IMR-90 (cell line): ENCODE results near the gene ACTN1. TPM values are rescaled to one million over a fixed set of nuclear protein-coding genes. Genes with fewer than 3 reads are reported as not detected.

Source experiments
- ATAC-seq: fragments of 200-7000 bp; cut with Tn5 transposase; 2 replicates; pipeline ENCODE4 v1.9.1; 2020; ENCODE audit warnings: low read depth, mild to moderate bottlenecking, moderate library complexity
- BruUV-seq: library from RNA; stranded (reverse); fragments of 400-500 nt; replicated peaks from 2 replicates; lab custom pipeline; 2021; lab: Mats Ljungman, UMichigan
- CTCF ChIA-PET: fragments of 300-600 bp; formaldehyde crosslinking; extraction: SDS; loops from one replicate; lab custom pipeline; 2021; ENCODE audit warnings: antibody characterized with exemption; lab: Yijun Ruan, JAX
- POLR2A ChIA-PET: fragments of 300-600 bp; sonication (Branson Sonifier 250); formaldehyde crosslinking; loops from one replicate; lab custom pipeline; 2022; ENCODE audit warnings: antibody characterized with exemption; ENCODE audit not compliant: unreplicated experiment; lab: Charles Lee
- DNase-seq: peaks from one replicate; pipeline ENCODE4 v3.0.0; 2013
- H2AFZ ChIP-seq: replicated peaks from 2 replicates; pipeline ENCODE3; 2013; ENCODE audit warnings: low read length, mild to moderate bottlenecking; ENCODE audit not compliant: poor library complexity
- H2AK5ac ChIP-seq: 2 replicates; pipeline ENCODE4 v1.6.1; 2013; ENCODE audit warnings: low read depth, low read length, inconsistent platforms
- H2AK9ac ChIP-seq: replicated peaks from 2 replicates; pipeline ENCODE3; 2013; ENCODE audit warnings: mild to moderate bottlenecking, low read depth, low read length, moderate library complexity; ENCODE audit not compliant: poor library complexity
- H2BK120ac ChIP-seq: 2 replicates; pipeline ENCODE4 v1.6.1; 2013; ENCODE audit warnings: low read depth, low read length, inconsistent platforms
- H2BK15ac ChIP-seq: 3 replicates; pipeline ENCODE4 v1.6.1; 2013; ENCODE audit warnings: low read depth, low read length, inconsistent platforms
- H2BK20ac ChIP-seq: 2 replicates; pipeline ENCODE4 v1.6.1; 2013; ENCODE audit warnings: low read depth, mild to moderate bottlenecking, inconsistent platforms, low read length, moderate library complexity
- H2BK5ac ChIP-seq: 2 replicates; pipeline ENCODE4 v1.6.1; 2013; ENCODE audit warnings: mild to moderate bottlenecking, low read depth, low read length, inconsistent platforms; ENCODE audit not compliant: poor library complexity, severe bottlenecking
- H3K14ac ChIP-seq: replicated peaks from 2 replicates; pipeline ENCODE4 v1.6.1; 2013; ENCODE audit warnings: low read depth, low read length, inconsistent platforms
- H3K18ac ChIP-seq: 2 replicates; pipeline ENCODE4 v1.6.1; 2013; ENCODE audit warnings: low read depth, low read length, control low read depth
- H3K23ac ChIP-seq: 2 replicates; pipeline ENCODE4 v1.6.1; 2013; ENCODE audit warnings: low read depth, low read length, inconsistent platforms
- H3K27ac ChIP-seq: 2 replicates; pipeline ENCODE4 v1.5.1; 2013; ENCODE audit warnings: mild to moderate bottlenecking, control low read depth, low read length; ENCODE audit not compliant: insufficient read depth
- H3K27me3 ChIP-seq: 2 replicates; pipeline ENCODE4 v1.6.1; 2013; ENCODE audit warnings: low read length; ENCODE audit not compliant: control insufficient read depth, insufficient read depth
- H3K36me3 ChIP-seq: 2 replicates; pipeline ENCODE4 v1.6.1; 2013; ENCODE audit warnings: low read length, mixed read lengths; ENCODE audit not compliant: control insufficient read depth, insufficient read depth
- H3K4ac ChIP-seq: 2 replicates; pipeline ENCODE4 v1.6.1; 2013; ENCODE audit warnings: low read depth, low read length, inconsistent platforms
- H3K4me1 ChIP-seq: 2 replicates; pipeline ENCODE4 v1.6.1; 2013; ENCODE audit warnings: low read length, mixed read lengths; ENCODE audit not compliant: control insufficient read depth, insufficient read depth
- H3K4me2 ChIP-seq: 2 replicates; pipeline ENCODE4 v1.6.1; 2013; ENCODE audit warnings: low read depth, mild to moderate bottlenecking, control low read depth, low read length, moderate library complexity
- H3K4me3 ChIP-seq: 2 replicates; pipeline ENCODE4 v1.5.1; 2013; ENCODE audit warnings: low read depth, mild to moderate bottlenecking, control low read depth, low read length, moderate library complexity; ENCODE audit not compliant: insufficient read depth
- H3K56ac ChIP-seq: 2 replicates; pipeline ENCODE4 v1.6.1; 2013; ENCODE audit warnings: low read length, inconsistent platforms; ENCODE audit not compliant: insufficient read depth; ENCODE audit errors: extremely low read depth
- H3K79me1 ChIP-seq, 2 experiments: 2 replicates each; pipeline ENCODE4 v1.6.1; 2013; ENCODE audit warnings: low read length in 2 of 2, inconsistent platforms in 1 of 2, low read depth in 1 of 2
- H3K9ac ChIP-seq: 2 replicates; pipeline ENCODE4 v1.6.1; 2013; ENCODE audit warnings: low read depth, low read length, control low read depth
- H3K9me1 ChIP-seq: 2 replicates; pipeline ENCODE4 v1.6.1; 2013; ENCODE audit warnings: low read length, inconsistent platforms; ENCODE audit not compliant: insufficient read depth
- H3K9me3 ChIP-seq: 2 replicates; pipeline ENCODE4 v1.6.1; 2013; ENCODE audit warnings: low read length; ENCODE audit not compliant: control insufficient read depth, insufficient read depth
- H4K20me1 ChIP-seq: 2 replicates; pipeline ENCODE4 v1.6.1; 2013; ENCODE audit warnings: low read length, inconsistent platforms; ENCODE audit not compliant: insufficient read depth
- H4K5ac ChIP-seq: 2 replicates; pipeline ENCODE4 v1.6.1; 2013; ENCODE audit warnings: mild to moderate bottlenecking, low read depth, low read length, control low read depth
- H4K8ac ChIP-seq, 2 experiments: 2 replicates each; pipeline ENCODE4 v1.6.1; 2013; ENCODE audit warnings: low read depth in 2 of 2, low read length in 2 of 2, control low read depth in 1 of 2, inconsistent platforms in 1 of 2
- H4K91ac ChIP-seq: 2 replicates; pipeline ENCODE4 v1.6.1; 2013; ENCODE audit warnings: low read depth, low read length, inconsistent platforms; ENCODE audit not compliant: insufficient read depth
- BHLHE40 ChIP-seq: fragments of 150-350 bp; IDR thresholded peaks from 2 replicates; pipeline ENCODE4 v1.6.1; 2016; ENCODE audit warnings: mild to moderate bottlenecking, low read depth, low read length
- FOS ChIP-seq: fragments of 150-350 bp; IDR thresholded peaks from 2 replicates; pipeline ENCODE4 v1.6.1; 2016; ENCODE audit warnings: low read depth, low read length
- MAFK ChIP-seq: IDR thresholded peaks from 2 replicates; pipeline ENCODE4 v1.6.1; 2012; ENCODE audit warnings: low read depth, low read length, improper control_type of control experiment
- MAZ ChIP-seq: IDR thresholded peaks from 2 replicates; pipeline ENCODE4 v1.6.1; 2012; ENCODE audit warnings: low read depth, mild to moderate bottlenecking, low read length, improper control_type of control experiment, moderate library complexity, borderline replicate concordance
- POLR2A ChIP-seq: IDR thresholded peaks from 2 replicates; pipeline ENCODE4 v1.6.1; 2012; ENCODE audit warnings: mild to moderate bottlenecking, low read depth, low read length
- SMC3 ChIP-seq: fragments of 150-350 bp; IDR thresholded peaks from 2 replicates; pipeline ENCODE4 v1.6.1; 2016; ENCODE audit warnings: low read depth, mild to moderate bottlenecking, antibody characterized with exemption, low read length, moderate library complexity
- WGBS, 2 experiments: methylation state at CpG; one replicate each; pipeline versions ENCODE4 v1.1.5 to v1.1.7; 2013; ENCODE audit warnings: missing lambda C conversion rate in 2 of 2; ENCODE audit not compliant: insufficient read length in 1 of 2; ENCODE audit errors: extremely low coverage in 2 of 2; 5-methylcytosine and 5-hydroxymethylcytosine counted together
- dilution Hi-C: fragments of 300-500 bp; cut with HindIII; formaldehyde crosslinking; loops from one replicate; pipeline ENCODE4 v1.14.3; 2018; ENCODE audit warnings: low sequenced_read_pairs; ENCODE audit not compliant: unreplicated experiment
- in situ Hi-C: fragments of 300-500 bp; cut with MboI; formaldehyde crosslinking; loops from 3 replicates; pipeline ENCODE4 v1.14.3; 2019; ENCODE audit warnings: low sequenced_read_pairs, inconsistent platforms, mixed read lengths
- intact Hi-C: fragments of 100-400 bp; cut with micrococcal nuclease; formaldehyde crosslinking; loops from 2 replicates; pipeline ENCODE4 v1.10.0; 2022
- polyA plus RNA-seq, 3 experiments: library from polyadenylated mRNA; depleted of rRNA; stranded (reverse); fragments of >200 nt; gene quantifications; 2 replicates each; pipeline ENCODE4 v1.2.3, GENCODE V29; 2012; ENCODE audit warnings: low replicate concordance in 1 of 3
- total RNA-seq: library from RNA; depleted of rRNA; stranded (reverse); fragments of >200 nt; gene quantifications from 2 replicates; pipeline ENCODE4 v1.2.3, GENCODE V29; 2012
- TF ChIP-seq, protein P1 (sequence below): conservative IDR thresholded peaks from 2 replicates; pipeline ENCODE4 v1.5.1; 2012; ENCODE audit warnings: mild to moderate bottlenecking, low read depth, low read length, improper control_type of control experiment
- TF ChIP-seq, protein P2 (sequence below): fragments of 150-350 bp; IDR thresholded peaks from 2 replicates; pipeline ENCODE4 v1.6.1; 2016; ENCODE audit warnings: low read depth, mild to moderate bottlenecking, low read length, moderate library complexity, borderline replicate concordance

ACTN1 gene
- total and polyA plus RNA-seq, 2 of the 4 experiments (the other 2 are of a cell fraction), result 684 to 766 TPM

DNA sequence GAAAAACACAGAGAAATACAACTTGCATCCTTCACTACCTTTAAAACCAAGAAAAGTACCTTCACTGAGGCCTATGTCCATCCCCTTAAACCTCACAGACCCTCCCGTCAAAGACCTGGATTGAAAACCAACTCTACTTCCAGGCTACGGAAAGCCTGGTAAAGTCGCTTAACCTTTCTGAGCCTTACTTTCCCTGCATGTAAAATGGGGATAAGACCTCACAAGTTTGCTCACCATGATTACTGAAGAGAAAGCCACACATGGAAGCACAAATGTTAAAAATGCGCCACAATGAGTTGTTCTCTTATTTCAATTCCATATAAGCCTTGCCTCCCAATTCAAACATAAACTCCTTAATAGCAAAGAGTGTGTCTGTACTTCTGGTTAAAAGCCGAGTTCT, 8.4 kb downstream of the ACTN1 start:
- H4K5ac ChIP-seq, result peak overlapping the region; percentile 13; the same call in 1 of the 2 replicates
- DNase-seq (no peak), ATAC-seq (no peak)
- H3K27me3 ChIP-seq, result no peaks in the 10 kb centered on the region
- CTCF ChIA-PET, result no interaction called here
- peak overlapping the region; percentile 95; the same call in 1 of the 2 replicates for H3K18ac ChIP-seq
- peaks cover 81% of the 10 kb centered on the region for H3K4me1 ChIP-seq
- H3K23ac ChIP-seq, result peak overlapping the region; percentile 93
- intact Hi-C loops, result no loop called here
- H2AK5ac ChIP-seq, result no peak overlapping the region
- peaks cover 59% of the 10 kb centered on the region for H3K36me3 ChIP-seq
- H3K56ac ChIP-seq, result peak overlapping the region; percentile 6; the same call in 1 of the 2 replicates
- H4K8ac ChIP-seq, result no peak overlapping the region; a peak in 1 of 4 replicates
- H2BK120ac ChIP-seq, result peak overlapping the region; percentile 21; the same call in 1 of the 2 replicates
- dilution Hi-C loops, result no loop called here
- no peak overlapping the region for H2AFZ ChIP-seq
- BruUV-seq, result no TSS peak
- H4K91ac ChIP-seq, result no peak overlapping the region
- in situ Hi-C loops, result no loop called here
- H3K4ac ChIP-seq, result peak overlapping the region; percentile 44
- H2BK5ac ChIP-seq, result peak overlapping the region; percentile 98
- no peaks in the 10 kb centered on the region for H3K9me3 ChIP-seq
- peak overlapping the region; percentile 16 for H3K9ac ChIP-seq
- H3K27ac ChIP-seq, result peak overlapping the region; percentile 55; the same call in 1 of the 2 replicates
- POLR2A ChIA-PET, result no interaction called here
- no peak overlapping the region for H2BK15ac ChIP-seq
- H2BK20ac ChIP-seq, result 0 out of 2 replicates have a peak overlapping the region, but pooled peaks have one; percentile 4
- WGBS, 2 experiments, result no CpG with 5 or more reads among the region's 5 CpGs
- H4K20me1 ChIP-seq, result peaks cover 100% of the 10 kb centered on the region
- H3K14ac ChIP-seq, result peak overlapping the region; percentile 93
- H3K4me3 ChIP-seq, result no peak overlapping the region
- H3K4me2 ChIP-seq, result peak overlapping the region; percentile 27; the same call in 1 of the 2 replicates
- H3K9me1 ChIP-seq, result peaks cover 73% of the 10 kb centered on the region
- H2AK9ac ChIP-seq, result no peak overlapping the region
- TF ChIP-seq BHLHE40 (no peak), MAZ (no peak), FOS (no peak), SMC3 (no peak), MAFK (no peak), POLR2A (0 out of 2 replicates have a peak, but pooled peaks have one; percentile 35)
- TF ChIP-seq, protein P1, sequence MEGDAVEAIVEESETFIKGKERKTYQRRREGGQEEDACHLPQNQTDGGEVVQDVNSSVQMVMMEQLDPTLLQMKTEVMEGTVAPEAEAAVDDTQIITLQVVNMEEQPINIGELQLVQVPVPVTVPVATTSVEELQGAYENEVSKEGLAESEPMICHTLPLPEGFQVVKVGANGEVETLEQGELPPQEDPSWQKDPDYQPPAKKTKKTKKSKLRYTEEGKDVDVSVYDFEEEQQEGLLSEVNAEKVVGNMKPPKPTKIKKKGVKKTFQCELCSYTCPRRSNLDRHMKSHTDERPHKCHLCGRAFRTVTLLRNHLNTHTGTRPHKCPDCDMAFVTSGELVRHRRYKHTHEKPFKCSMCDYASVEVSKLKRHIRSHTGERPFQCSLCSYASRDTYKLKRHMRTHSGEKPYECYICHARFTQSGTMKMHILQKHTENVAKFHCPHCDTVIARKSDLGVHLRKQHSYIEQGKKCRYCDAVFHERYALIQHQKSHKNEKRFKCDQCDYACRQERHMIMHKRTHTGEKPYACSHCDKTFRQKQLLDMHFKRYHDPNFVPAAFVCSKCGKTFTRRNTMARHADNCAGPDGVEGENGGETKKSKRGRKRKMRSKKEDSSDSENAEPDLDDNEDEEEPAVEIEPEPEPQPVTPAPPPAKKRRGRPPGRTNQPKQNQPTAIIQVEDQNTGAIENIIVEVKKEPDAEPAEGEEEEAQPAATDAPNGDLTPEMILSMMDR, result no peak
- TF ChIP-seq, protein P2, sequence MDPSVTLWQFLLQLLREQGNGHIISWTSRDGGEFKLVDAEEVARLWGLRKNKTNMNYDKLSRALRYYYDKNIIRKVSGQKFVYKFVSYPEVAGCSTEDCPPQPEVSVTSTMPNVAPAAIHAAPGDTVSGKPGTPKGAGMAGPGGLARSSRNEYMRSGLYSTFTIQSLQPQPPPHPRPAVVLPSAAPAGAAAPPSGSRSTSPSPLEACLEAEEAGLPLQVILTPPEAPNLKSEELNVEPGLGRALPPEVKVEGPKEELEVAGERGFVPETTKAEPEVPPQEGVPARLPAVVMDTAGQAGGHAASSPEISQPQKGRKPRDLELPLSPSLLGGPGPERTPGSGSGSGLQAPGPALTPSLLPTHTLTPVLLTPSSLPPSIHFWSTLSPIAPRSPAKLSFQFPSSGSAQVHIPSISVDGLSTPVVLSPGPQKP, result no peak
- H3K79me1 ChIP-seq, result peaks cover 0 to 88% of the 10 kb centered on the region in 2 experiments; a peak in 2 of 4 replicates
